Measurements from ENCODE around the gene HSPA4L. TPM values are rescaled to one million over a fixed set of nuclear protein-coding genes. Genes with fewer than 3 reads are reported as not detected.

Gene HSPA4L
- total RNA-seq, 3 donors from 2014 or later = 0.08 to 0.30 (median 0.27) TPM

GRCh38 chr4:127776620-127777019, 5.5 kb upstream of the HSPA4L start:
- ATAC-seq = no peak
- H3K4me1 Mint-ChIP-seq (ENCODE audit: low read depth) = peaks cover 7% of the 10 kb centered on the region

DNA sequence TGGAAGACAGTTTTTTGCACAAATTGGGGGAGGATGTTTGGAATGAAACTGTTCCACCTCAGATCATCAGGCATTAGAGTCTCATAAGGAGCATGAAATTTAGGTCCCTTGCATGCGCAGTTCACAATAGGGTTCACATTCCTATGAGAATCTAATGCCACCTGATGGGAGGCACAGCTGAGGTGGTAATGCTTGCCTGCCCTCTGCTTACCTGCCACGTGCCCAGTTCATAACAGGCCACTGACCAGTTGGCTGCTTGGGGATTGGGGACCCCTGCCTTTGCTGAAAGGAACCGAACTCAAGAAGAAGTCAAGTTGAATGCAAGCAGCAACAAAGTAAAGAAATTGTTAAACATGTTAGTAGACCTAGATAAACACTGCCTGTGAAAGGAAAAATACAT, 4.6 kb upstream of the HSPA4L start:
- Mint-ChIP-seq H3K4me3 (no peak overlapping the region), H3K9me3 (no peaks in the 10 kb centered on the region), H3K27me3 (ENCODE audit: low read depth) (peaks cover 64% of the 10 kb centered on the region), H3K4me1 (ENCODE audit: low read depth) (peaks cover 7% of the 10 kb centered on the region), H3K36me3 (ENCODE audit: insufficient read depth) (no peaks in the 10 kb centered on the region)
- no peak for ATAC-seq
- no peak for DNase-seq

More at GRCh38 chr4:127776620-127777019, 5.5 kb upstream of the HSPA4L start:
- H3K36me3 Mint-ChIP-seq (ENCODE audit: insufficient read depth) = no peaks in the 10 kb centered on the region
- DNase-seq = no peak
- H3K9me3 Mint-ChIP-seq = no peaks in the 10 kb centered on the region
- no peak overlapping the region for H3K4me3 Mint-ChIP-seq
- peaks cover 65% of the 10 kb centered on the region for H3K27me3 Mint-ChIP-seq (ENCODE audit: low read depth)

DNA sequence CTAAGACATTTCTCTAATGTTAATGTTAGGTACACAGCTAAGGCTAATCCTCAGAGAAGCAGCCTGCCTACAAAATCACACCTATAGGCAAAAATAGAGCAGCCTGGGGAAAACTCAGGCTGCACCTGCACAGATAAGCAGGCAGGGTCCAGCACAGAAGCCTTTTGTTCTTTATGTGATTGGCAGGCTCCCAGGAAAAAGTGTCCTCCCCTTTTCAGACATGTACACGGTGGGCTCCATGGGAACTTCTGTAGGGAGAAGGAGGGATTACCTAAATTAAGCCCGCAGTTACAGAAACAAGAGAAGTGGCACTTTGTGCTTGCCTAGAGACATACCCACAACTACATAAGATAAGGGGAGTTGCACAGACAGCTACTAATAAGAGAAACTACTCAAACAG, 4.0 kb upstream of the HSPA4L start:
- H3K4me3 Mint-ChIP-seq = no peak overlapping the region
- H3K9me3 Mint-ChIP-seq = no peaks in the 10 kb centered on the region
- H3K27me3 Mint-ChIP-seq (ENCODE audit: low read depth) = peaks cover 66% of the 10 kb centered on the region
- H3K4me1 Mint-ChIP-seq (ENCODE audit: low read depth) = peaks cover 13% of the 10 kb centered on the region
- no peaks in the 10 kb centered on the region for H3K36me3 Mint-ChIP-seq (ENCODE audit: insufficient read depth)
- DNase-seq = no peak
- no peak for ATAC-seq

- no peaks in the 10 kb centered on the region for H3K36me3 Mint-ChIP-seq (ENCODE audit: insufficient read depth)
- DNase-seq (no peak), ATAC-seq (no peak)
- peaks cover 71% of the 10 kb centered on the region for H3K27me3 Mint-ChIP-seq (ENCODE audit: low read depth)
- H3K4me1 Mint-ChIP-seq (ENCODE audit: low read depth) = peaks cover 16% of the 10 kb centered on the region
- H3K4me3 Mint-ChIP-seq = peak overlapping the region; percentile 76
- no peaks in the 10 kb centered on the region for H3K9me3 Mint-ChIP-seq
Observed at GRCh38 chr4:127780598-127780997, 1.5 kb upstream of the HSPA4L start.

GRCh38 chr4:127781300-127782024, 660 bp upstream of the HSPA4L start:
- Mint-ChIP-seq H3K36me3 (ENCODE audit: insufficient read depth) (no peaks in the 10 kb centered on the region), H3K4me3 (peak overlapping the region; percentile 76), H3K4me1 (ENCODE audit: low read depth) (peaks cover 16% of the 10 kb centered on the region), H3K9me3 (no peaks in the 10 kb centered on the region), H3K27me3 (ENCODE audit: low read depth) (peaks cover 69% of the 10 kb centered on the region)
- peak; percentile 29 to 39 for ATAC-seq
- no peak for DNase-seq

GRCh38 chr4:127782025-127782274, 172 bp upstream of the HSPA4L start:
- Mint-ChIP-seq H3K4me3 (peak overlapping the region; percentile 59), H3K36me3 (ENCODE audit: insufficient read depth) (no peaks in the 10 kb centered on the region), H3K9me3 (no peaks in the 10 kb centered on the region), H3K4me1 (ENCODE audit: low read depth) (peaks cover 16% of the 10 kb centered on the region), H3K27me3 (ENCODE audit: low read depth) (peaks cover 69% of the 10 kb centered on the region)
- ATAC-seq = peak; percentile 30 to 83
- DNase-seq = no peak

DNA sequence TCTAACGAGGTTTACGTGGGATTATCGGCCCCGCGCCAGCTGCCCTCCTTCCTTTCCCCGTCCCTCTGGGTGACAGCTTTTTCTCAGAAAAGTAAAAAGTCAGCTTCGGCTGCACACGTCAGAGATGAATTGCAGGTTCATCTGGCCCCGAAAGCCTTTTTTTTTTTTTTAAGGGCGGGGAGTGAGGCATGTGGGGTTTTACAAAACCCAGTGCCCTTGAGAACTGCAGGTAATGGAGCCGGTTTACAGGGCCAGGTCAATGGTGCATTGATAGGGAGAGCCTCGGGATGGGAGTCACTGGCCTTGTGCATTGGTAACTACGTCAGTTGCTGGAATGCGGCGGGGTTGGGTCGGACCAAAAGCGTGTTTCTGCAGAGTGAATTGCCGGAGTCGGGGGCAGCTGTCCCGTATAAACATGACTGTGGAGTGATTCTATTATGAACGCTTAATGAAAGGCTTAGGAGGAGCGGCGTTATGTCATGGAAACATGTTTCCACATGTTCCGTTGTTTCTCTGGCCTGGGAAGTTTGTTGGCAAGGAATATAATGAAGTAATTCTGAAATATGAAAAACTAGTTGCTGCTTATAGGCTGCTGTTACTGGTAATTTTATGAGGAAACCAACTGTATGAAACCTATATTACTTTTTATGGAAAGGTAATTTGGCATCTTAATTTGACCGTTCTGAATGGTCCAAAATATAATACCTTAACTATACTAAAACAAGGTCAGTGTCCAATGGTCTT, 1.1 kb downstream of the HSPA4L start:
- ATAC-seq (peak in 1 of 2 donors; percentile 29), DNase-seq (no peak)
- H3K9me3 Mint-ChIP-seq = no peaks in the 10 kb centered on the region

GRCh38 chr4:127783955-127784770, 2.0 kb downstream of the HSPA4L start:
- Mint-ChIP-seq H3K9me3 (no peaks in the 10 kb centered on the region), H3K4me3 (no peak overlapping the region), H3K4me1 (ENCODE audit: low read depth) (peaks cover 16% of the 10 kb centered on the region), H3K36me3 (ENCODE audit: insufficient read depth) (no peaks in the 10 kb centered on the region), H3K27me3 (ENCODE audit: low read depth) (peaks cover 61% of the 10 kb centered on the region)
- DNase-seq = no peak
- ATAC-seq = no peak

More for the DNA sequence above, 1.1 kb downstream of the HSPA4L start:
- Mint-ChIP-seq H3K4me3 (peak overlapping the region; percentile 84), H3K4me1 (ENCODE audit: low read depth) (peaks cover 16% of the 10 kb centered on the region), H3K27me3 (ENCODE audit: low read depth) (peaks cover 59% of the 10 kb centered on the region), H3K36me3 (ENCODE audit: insufficient read depth) (no peaks in the 10 kb centered on the region)

- DNase-seq (no peak), ATAC-seq (no peak)
- H3K9me3 Mint-ChIP-seq = no peaks in the 10 kb centered on the region
- H3K36me3 Mint-ChIP-seq (ENCODE audit: insufficient read depth) = no peaks in the 10 kb centered on the region
- peaks cover 38% of the 10 kb centered on the region for H3K27me3 Mint-ChIP-seq (ENCODE audit: low read depth)
- H3K4me1 Mint-ChIP-seq (ENCODE audit: low read depth) = no peaks in the 10 kb centered on the region
- H3K4me3 Mint-ChIP-seq = no peak overlapping the region
Observed at GRCh38 chr4:127788517-127788916, 6.4 kb downstream of the HSPA4L start.

DNA sequence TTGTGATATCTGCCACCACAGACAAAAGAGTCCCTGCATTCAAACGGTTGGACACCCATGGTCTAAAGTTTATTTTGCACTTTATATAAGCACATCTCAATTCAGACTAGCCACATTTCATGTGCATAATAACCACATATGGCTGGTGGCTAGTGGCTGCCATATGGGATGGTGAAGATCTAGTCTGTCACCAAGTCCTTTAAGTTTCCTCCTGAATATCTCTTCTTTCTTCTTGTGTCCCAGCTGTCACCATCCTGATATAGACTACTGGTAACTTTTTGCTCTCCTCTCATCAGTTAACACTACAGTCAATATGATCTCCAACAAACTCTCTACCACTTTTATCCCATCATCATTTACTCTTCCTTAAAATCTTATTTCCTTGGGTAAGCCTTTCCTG, 9.3 kb downstream of the HSPA4L start:
- DNase-seq (no peak), ATAC-seq (no peak)
- Mint-ChIP-seq H3K4me1 (ENCODE audit: low read depth) (no peaks in the 10 kb centered on the region), H3K9me3 (no peaks in the 10 kb centered on the region), H3K27me3 (ENCODE audit: low read depth) (peaks cover 35% of the 10 kb centered on the region), H3K4me3 (no peak overlapping the region), H3K36me3 (ENCODE audit: insufficient read depth) (no peaks in the 10 kb centered on the region)

- H3K4me1 Mint-ChIP-seq (ENCODE audit: low read depth) = no peaks in the 10 kb centered on the region
- H3K27me3 Mint-ChIP-seq (ENCODE audit: low read depth) = peaks cover 32% of the 10 kb centered on the region
- no peak for DNase-seq
- no peak overlapping the region for H3K4me3 Mint-ChIP-seq
- no peak for ATAC-seq
- no peaks in the 10 kb centered on the region for H3K36me3 Mint-ChIP-seq (ENCODE audit: insufficient read depth)
- H3K9me3 Mint-ChIP-seq = no peaks in the 10 kb centered on the region
Observed at GRCh38 chr4:127793528-127793927, 11.4 kb downstream of the HSPA4L start.

- peaks cover 21% of the 10 kb centered on the region for H3K27me3 Mint-ChIP-seq (ENCODE audit: low read depth)
- H3K4me3 Mint-ChIP-seq = no peak overlapping the region
- DNase-seq = no peak
- no peak for ATAC-seq
- H3K36me3 Mint-ChIP-seq (ENCODE audit: insufficient read depth) = no peaks in the 10 kb centered on the region
- H3K4me1 Mint-ChIP-seq (ENCODE audit: low read depth) = no peaks in the 10 kb centered on the region
- H3K9me3 Mint-ChIP-seq = no peaks in the 10 kb centered on the region
Observed at GRCh38 chr4:127799711-127800110, 17.6 kb downstream of the HSPA4L start.

DNA sequence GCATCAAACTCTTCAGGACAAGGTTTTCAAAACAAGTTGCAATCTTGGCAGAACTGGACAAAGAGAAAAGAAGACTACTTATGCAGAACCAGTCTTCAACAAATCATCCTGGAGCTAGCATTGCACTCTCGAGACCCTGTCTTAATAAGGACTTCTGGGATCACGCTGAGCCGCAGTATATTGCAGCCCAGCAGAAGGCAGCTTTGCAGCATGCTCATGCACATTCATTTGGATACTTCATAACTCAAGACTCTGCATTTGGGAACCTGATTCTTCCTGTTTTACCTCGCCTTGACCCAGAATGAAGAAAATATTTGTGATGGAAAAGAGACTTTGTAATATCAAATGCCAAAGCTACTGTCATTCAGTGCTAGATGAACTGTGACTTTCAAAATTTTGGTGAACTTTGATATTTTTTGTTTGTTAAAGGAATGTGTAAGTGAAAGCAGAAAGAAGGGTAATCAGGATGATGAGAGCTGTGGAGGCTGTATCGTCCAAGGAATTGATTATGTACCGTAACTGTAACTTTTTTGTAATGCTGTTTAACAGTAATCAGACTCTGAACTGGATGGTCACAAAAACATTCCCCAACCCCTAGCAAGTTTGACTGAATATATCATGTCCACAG, 27.2 kb downstream of the HSPA4L start:
- Mint-ChIP-seq H3K4me3 (no peak overlapping the region), H3K9me3 (no peaks in the 10 kb centered on the region), H3K36me3 (ENCODE audit: insufficient read depth) (no peaks in the 10 kb centered on the region), H3K4me1 (ENCODE audit: low read depth) (no peaks in the 10 kb centered on the region), H3K27me3 (ENCODE audit: low read depth) (peaks cover 5% of the 10 kb centered on the region)
- DNase-seq (no peak), ATAC-seq (no peak)

DNA sequence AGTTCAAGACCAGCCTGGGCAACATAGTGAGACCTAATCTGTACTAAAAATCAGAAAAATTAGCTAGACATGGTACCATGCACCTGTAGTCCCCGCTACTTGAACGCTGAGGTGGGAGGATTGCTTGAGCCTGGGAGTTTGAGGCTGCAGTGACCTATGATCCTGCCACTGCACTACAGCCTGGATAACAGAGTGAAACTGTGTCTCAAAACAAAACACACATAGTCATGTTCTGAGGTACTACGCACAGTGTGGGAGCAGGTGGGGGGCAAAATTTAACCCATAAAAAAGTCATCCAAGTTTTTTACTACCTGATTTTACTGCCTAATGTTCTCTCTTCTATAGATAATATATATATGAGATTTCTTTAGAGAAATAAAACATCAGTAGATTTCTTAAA, 28.4 kb downstream of the HSPA4L start:
- H3K9me3 Mint-ChIP-seq = no peaks in the 10 kb centered on the region
- no peak overlapping the region for H3K4me3 Mint-ChIP-seq
- no peaks in the 10 kb centered on the region for H3K4me1 Mint-ChIP-seq (ENCODE audit: low read depth)
- ATAC-seq (no peak), DNase-seq (no peak)
- no peaks in the 10 kb centered on the region for H3K36me3 Mint-ChIP-seq (ENCODE audit: insufficient read depth)
- peaks cover under 1% of the 10 kb centered on the region for H3K27me3 Mint-ChIP-seq (ENCODE audit: low read depth)

Data from activated T-cell treated with anti-CD3 and anti-CD28 coated beads, Interleukin-2, amount 50 U/mL, for 4 hours (primary cell).